ENCODE results near the gene ABHD16B.

The ABHD16B gene

DNA sequence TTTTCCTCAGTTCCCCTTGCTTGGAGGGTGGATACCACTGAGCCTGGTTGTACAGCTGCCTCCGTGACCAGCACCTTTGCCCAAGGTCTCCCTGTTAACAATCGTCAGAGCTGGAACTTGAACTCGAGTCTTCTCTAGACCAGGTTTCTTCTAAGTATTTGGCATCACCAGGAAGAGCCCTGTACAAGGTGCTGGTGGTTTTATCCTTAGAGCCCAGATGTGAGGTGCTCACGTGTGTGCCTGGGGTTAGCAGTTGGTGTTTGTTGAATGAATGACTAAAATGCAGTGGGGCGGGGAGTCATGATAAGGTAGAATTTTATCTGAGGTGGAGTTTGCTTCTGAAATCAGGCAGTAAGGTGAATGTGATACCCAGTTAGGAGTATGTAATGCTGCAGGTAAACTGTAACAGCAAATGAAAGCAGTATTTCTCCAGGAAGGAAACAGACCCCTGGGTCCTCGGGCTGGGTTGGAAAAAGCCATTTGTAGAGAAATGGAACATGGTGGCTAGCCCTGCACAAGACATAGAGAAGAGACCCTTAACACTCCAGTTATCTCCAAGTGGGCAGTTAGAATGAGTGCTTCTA lies 36.8 kb downstream of the ABHD16B start:
- DNase-seq, result no peak

DNA sequence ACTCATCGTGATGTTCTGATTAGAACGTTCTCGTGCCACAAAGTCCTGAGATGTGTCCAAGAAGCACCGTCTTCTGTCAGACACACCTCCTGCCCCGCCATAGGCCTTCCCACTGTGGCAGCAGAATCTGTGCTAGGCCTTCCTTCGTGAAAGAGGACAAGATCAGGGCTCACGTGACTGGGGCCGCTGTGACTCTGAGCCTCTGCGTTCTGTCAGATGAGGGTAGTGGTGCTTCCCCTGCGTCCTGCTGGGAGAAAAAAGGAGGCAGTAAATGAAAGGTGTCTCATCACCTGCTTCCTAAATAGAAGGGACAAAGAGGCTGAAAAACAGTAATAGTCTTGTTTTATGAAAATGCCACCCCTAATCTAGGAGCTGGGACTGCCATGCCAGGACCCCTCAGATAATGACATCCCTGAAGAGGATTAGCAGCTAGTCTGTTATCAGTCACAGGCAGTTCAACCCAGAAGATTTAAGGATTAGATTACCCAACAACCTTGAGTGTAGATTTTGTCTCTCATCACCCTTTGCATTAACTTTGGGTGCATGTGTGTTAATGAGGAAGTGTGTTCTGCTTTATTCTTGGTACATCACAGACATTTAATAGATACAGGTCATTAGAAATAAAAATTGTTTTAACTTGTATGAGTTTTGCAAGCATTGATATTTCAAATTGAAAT lies 37.7 kb downstream of the ABHD16B start:
- DNase-seq, result no peak

DNA sequence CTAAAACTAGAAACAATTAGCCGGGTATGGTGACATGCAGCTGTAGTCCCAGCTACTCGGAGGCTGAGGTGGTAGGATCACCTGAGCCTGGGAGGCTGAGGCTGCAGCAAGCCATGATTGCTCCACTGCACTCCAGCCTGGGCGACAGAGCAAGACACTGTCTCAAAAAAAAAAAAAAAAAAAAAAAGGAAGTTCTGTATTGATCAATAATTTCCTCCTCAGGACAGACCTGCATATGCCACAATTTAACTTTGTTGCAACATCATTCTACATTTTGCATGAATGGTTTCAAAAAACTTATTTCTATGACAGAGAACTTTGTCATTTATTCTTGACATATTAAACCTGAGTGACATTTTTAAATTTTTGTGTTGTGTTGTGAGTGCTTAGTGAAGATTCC lies 39.1 kb downstream of the ABHD16B start:
- DNase-seq, result no peak

DNA sequence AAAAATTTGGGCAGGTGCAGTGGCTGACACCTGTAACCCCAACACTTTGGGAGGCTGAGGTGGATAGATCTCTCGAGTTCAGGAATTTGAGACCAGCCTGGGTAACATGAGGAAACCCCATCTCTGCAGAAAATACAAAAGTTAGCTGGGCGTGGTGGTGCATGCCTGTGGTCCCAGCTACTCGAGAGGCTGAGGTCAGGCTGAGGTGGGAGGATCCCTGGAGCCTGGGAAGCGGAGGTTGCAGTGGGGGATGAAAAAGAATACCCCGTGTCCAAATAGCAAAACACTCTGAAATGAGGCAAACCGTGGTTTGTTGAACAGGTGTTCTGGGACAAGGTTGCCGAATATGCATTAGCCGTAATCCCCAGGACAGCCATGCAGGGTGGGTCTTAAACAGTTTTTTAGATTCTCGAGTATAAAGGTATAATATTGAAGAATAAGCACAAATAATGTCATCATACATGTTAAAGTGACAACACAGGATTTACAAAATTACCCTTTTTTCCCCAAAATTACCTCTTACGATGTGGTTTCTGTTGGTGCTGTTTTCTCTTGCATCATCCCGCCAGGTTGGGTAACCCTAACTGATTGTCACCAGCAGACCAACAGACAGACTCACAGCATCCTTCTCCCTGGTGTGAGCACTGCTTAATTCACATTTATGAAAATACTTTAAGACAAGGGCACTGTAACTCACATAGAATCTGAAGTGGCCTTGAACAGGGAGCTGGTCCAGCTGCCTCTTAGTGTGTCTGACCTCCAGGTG lies 42.7 kb downstream of the ABHD16B start:
- no peak for DNase-seq

DNA sequence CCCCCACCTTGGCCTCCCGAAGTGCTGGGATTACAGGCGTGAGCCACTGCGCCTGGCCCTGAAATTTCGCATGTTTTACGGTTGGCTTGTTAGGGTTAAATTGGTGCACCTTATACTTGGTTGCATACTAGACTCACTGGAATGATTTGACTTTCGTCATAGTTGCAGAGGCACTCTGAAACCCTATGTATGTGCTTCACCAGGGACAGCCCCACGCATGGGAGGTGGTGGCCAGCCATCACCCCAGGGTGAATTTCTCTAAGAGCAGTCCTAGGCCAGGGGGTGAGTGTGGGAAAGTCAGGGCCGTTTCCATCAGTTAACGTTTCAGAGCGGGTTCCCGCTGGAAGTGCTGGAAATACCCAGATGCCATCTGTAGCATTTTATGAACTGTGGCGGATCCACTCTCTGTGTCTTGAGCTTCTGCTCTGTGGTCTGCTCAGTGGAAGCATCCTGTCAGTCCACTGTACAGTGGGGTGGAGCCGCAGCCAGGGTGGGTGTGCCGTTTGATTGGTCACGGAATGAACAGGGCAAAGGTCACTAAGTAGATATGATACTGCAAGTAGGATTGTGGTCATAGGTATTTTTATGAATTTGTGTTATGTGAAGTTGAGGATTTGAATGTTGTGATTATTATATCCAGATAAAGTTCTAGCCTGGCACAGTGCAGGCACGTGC lies 46.8 kb downstream of the ABHD16B start:
- no peak for DNase-seq

DNA sequence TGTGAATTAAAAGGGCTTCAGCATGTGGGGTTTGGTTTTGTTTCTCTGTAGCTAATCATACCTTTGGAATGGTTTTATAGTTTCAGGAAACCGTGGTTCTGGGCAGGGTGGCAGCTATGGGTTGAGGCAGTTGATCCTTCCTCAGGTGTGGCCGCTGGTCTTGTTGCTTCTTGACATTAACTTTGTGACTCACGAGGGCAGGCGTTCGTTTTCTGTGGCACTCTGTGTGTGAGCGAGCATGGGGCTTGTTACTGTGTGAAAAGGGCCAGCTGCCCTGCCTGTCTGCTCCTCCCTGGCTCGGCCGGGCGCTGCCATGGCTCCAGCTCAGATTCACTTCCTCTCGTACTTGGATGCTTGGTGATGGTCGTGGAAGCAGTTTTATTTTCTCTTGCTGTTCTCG lies 49.9 kb downstream of the ABHD16B start:
- DNase-seq, result no peak

Measured in NCI-H1092 treated with DMSO at 0.1 percent for 48 hours (cell line).